K562 (cell line): ENCODE results near the gene FRRS1L. TPM values are rescaled to one million over a fixed set of nuclear protein-coding genes. Genes with fewer than 3 reads are reported as not detected.

ENCODE experiments used
- ATF4 ChIP-seq: fragments of 450-650 bp; formaldehyde crosslinking; IDR thresholded peaks from 2 replicates; pipeline ENCODE4 v1.4.0; 2022; ENCODE audit warnings: mild to moderate bottlenecking, moderate library complexity
- CCNT2 ChIP-seq: IDR thresholded peaks from 2 replicates; pipeline ENCODE4 v1.6.1; 2011; ENCODE audit warnings: borderline replicate concordance, low read depth, mild to moderate bottlenecking, moderate library complexity, mixed read lengths, low read length; ENCODE audit not compliant: insufficient read length; ENCODE audit errors: extremely low read depth
- ELF4 ChIP-seq: fragments of 450-650 bp; formaldehyde crosslinking; IDR thresholded peaks from 2 replicates; pipeline ENCODE4 v1.4.0; 2022; ENCODE audit warnings: missing genetic modification characterization
- HIVEP1 ChIP-seq: fragments of 250-450 bp; sonication (Bioruptor Pico); IDR thresholded peaks from 2 replicates; pipeline ENCODE4 v1.4.0; 2020; ENCODE audit warnings: mild to moderate bottlenecking
- JUND ChIP-seq, 2 experiments: IDR thresholded peaks; 2 replicates in 1 of 2; 3 replicates in 1 of 2; pipeline ENCODE4 v1.6.1; 2011; ENCODE audit warnings: borderline replicate concordance in 2 of 2, low read depth in 2 of 2, low read length in 2 of 2, improper control_type of control experiment in 1 of 2, missing biosample characterization in 1 of 2, missing genetic modification characterization in 1 of 2, missing genetic modification reagents in 1 of 2
- KAT8 ChIP-seq: fragments of 450-650 bp; IDR thresholded peaks from 2 replicates; pipeline ENCODE4 v1.6.1; 2016; ENCODE audit warnings: low read depth, mild to moderate bottlenecking
- TCF7L2 ChIP-seq: fragments of 150-350 bp; IDR thresholded peaks from 2 replicates; pipeline ENCODE4 v1.6.1; 2016; ENCODE audit warnings: low read depth, mild to moderate bottlenecking, low read length, moderate library complexity
- TFE3 ChIP-seq: fragments of 450-650 bp; formaldehyde crosslinking; IDR thresholded peaks from 2 replicates; pipeline ENCODE4 v1.4.0; 2020; ENCODE audit warnings: mild to moderate bottlenecking, mixed read lengths
- TRIM24 ChIP-seq, 2 experiments: fragments of 450-650 bp; IDR thresholded peaks; 2 replicates each; pipeline ENCODE4 v1.6.1; 2016
- TSC22D4 ChIP-seq: fragments of 450-650 bp; IDR thresholded peaks from 2 replicates; pipeline ENCODE4 v1.6.1; 2016; ENCODE audit warnings: missing genetic modification characterization, missing biosample characterization, control low read depth
- ZNF224 ChIP-seq: sonication (generic); formaldehyde crosslinking; IDR thresholded peaks from 2 replicates; pipeline ENCODE4 v1.8.0; 2022; ENCODE audit warnings: mild to moderate bottlenecking, missing genetic modification reagents
- ZNF41 ChIP-seq: fragments of 250-450 bp; sonication (Bioruptor Pico); conservative IDR thresholded peaks from 2 replicates; pipeline ENCODE4 v1.4.0; 2020; ENCODE audit warnings: mild to moderate bottlenecking
- ZNF707 ChIP-seq: fragments of 250-450 bp; sonication (Bioruptor Pico); conservative IDR thresholded peaks from 2 replicates; pipeline ENCODE4 v1.8.0; 2022; ENCODE audit warnings: inconsistent platforms, mild to moderate bottlenecking, moderate library complexity
- polyA plus RNA-seq, 8 experiments: library from polyadenylated mRNA; depleted of rRNA in 4 of 8; stranded (reverse) in 5 of 8; unstranded in 3 of 8; fragments of >200 nt; fragmentation: Nextera tagmentation in 2 of 8; fragmentation: Illumina TruSeq in 1 of 8; extraction: Ambion mirVana in 2 of 8; extraction: Trizol in 1 of 8; gene quantifications; 2 replicates each; pipeline versions ENCODE4 v1.2.1 to v1.2.3, GENCODE V29; 2011 to 2014; ENCODE audit warnings: inconsistent platforms in 1 of 8, missing spikeins in 1 of 8
- total RNA-seq, 7 experiments: library from RNA; depleted of rRNA in 6 of 7; stranded (reverse); fragments of >200 nt in 6 of 7; fragmentation: Illumina TruSeq in 2 of 7; extraction: Trizol in 2 of 7; gene quantifications; 2 replicates each; pipeline versions ENCODE4 v1.2.1 to v1.2.3, GENCODE V29; 2011 to 2021; ENCODE audit warnings: low replicate concordance in 1 of 7
- TF ChIP-seq, protein P1 (sequence below): fragments of 150-350 bp; conservative IDR thresholded peaks from 2 replicates; pipeline ENCODE4 v1.6.1; 2014; ENCODE audit warnings: low read length
- TF ChIP-seq, protein P2 (sequence below), 2 experiments: fragments of 150-350 bp in 1 of 2; IDR thresholded peaks; 2 replicates each; pipeline ENCODE4 v1.6.1; 2012 to 2016; ENCODE audit warnings: low read depth in 2 of 2, low read length in 2 of 2, mild to moderate bottlenecking in 1 of 2, moderate library complexity in 1 of 2
- TF ChIP-seq, protein P3 (sequence below): sonication (generic); formaldehyde crosslinking; IDR thresholded peaks from 2 replicates; pipeline ENCODE4 v1.8.0; 2022; ENCODE audit warnings: missing genetic modification reagents, mild to moderate bottlenecking, borderline replicate concordance

Gene FRRS1L
- total and polyA plus RNA-seq, 9 of the 15 experiments (the other 6 are each of a cell fraction or from before 2014, with no cell fraction given): under 0.01 to 0.04 (median 0.03) TPM; not detected in 5

GRCh38 chr9:109107402-109108240 lies 59.4 kb downstream of the FRRS1L start (continued):
- TF ChIP-seq, protein P1, sequence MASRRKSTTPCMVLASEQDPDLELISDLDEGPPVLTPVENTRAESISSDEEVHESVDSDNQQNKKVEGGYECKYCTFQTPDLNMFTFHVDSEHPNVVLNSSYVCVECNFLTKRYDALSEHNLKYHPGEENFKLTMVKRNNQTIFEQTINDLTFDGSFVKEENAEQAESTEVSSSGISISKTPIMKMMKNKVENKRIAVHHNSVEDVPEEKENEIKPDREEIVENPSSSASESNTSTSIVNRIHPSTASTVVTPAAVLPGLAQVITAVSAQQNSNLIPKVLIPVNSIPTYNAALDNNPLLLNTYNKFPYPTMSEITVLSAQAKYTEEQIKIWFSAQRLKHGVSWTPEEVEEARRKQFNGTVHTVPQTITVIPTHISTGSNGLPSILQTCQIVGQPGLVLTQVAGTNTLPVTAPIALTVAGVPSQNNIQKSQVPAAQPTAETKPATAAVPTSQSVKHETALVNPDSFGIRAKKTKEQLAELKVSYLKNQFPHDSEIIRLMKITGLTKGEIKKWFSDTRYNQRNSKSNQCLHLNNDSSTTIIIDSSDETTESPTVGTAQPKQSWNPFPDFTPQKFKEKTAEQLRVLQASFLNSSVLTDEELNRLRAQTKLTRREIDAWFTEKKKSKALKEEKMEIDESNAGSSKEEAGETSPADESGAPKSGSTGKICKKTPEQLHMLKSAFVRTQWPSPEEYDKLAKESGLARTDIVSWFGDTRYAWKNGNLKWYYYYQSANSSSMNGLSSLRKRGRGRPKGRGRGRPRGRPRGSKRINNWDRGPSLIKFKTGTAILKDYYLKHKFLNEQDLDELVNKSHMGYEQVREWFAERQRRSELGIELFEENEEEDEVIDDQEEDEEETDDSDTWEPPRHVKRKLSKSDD: no peak
- TF ChIP-seq TSC22D4 (no peak), ZNF41 (CRISPR knock-in tag) (no peak), TCF7L2 (no peak), TFE3 (CRISPR knock-in tag) (no peak), ELF4 (CRISPR knock-in tag) (no peak), KAT8 (no peak), ZNF224 (CRISPR knock-in tag) (no peak), ATF4 (no peak), TRIM24 (IDR thresholded peaks at IDR 0.05) (peak; percentile 29 to 67; a peak in 1 of 4 replicates), ZNF707 (no peak), HIVEP1 (CRISPR knock-in tag) (no peak), CCNT2 (peak; percentile 72), JUND (IDR thresholded peaks at IDR 0.05; ENCODE audit: borderline replicate concordance, low read depth, low read length) (peak; percentile 84), JUND (tag; IDR thresholded peaks at IDR 0.05; ENCODE audit: borderline replicate concordance, low read depth, low read length) (peak; percentile 73; the same call in 2 of the 3 replicates)
- TF ChIP-seq, protein P2, sequence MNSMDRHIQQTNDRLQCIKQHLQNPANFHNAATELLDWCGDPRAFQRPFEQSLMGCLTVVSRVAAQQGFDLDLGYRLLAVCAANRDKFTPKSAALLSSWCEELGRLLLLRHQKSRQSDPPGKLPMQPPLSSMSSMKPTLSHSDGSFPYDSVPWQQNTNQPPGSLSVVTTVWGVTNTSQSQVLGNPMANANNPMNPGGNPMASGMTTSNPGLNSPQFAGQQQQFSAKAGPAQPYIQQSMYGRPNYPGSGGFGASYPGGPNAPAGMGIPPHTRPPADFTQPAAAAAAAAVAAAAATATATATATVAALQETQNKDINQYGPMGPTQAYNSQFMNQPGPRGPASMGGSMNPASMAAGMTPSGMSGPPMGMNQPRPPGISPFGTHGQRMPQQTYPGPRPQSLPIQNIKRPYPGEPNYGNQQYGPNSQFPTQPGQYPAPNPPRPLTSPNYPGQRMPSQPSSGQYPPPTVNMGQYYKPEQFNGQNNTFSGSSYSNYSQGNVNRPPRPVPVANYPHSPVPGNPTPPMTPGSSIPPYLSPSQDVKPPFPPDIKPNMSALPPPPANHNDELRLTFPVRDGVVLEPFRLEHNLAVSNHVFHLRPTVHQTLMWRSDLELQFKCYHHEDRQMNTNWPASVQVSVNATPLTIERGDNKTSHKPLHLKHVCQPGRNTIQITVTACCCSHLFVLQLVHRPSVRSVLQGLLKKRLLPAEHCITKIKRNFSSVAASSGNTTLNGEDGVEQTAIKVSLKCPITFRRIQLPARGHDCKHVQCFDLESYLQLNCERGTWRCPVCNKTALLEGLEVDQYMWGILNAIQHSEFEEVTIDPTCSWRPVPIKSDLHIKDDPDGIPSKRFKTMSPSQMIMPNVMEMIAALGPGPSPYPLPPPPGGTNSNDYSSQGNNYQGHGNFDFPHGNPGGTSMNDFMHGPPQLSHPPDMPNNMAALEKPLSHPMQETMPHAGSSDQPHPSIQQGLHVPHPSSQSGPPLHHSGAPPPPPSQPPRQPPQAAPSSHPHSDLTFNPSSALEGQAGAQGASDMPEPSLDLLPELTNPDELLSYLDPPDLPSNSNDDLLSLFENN (IDR thresholded peaks at IDR 0.05; ENCODE audit: low read depth in 2 of 2, low read length in 2 of 2): 0 out of 4 replicates have a peak, but pooled peaks of 1 of the 2 experiments have one; percentile 32
- TF ChIP-seq, protein P3, sequence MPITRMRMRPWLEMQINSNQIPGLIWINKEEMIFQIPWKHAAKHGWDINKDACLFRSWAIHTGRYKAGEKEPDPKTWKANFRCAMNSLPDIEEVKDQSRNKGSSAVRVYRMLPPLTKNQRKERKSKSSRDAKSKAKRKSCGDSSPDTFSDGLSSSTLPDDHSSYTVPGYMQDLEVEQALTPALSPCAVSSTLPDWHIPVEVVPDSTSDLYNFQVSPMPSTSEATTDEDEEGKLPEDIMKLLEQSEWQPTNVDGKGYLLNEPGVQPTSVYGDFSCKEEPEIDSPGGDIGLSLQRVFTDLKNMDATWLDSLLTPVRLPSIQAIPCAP (CRISPR knock-in tag): no peak
